NT2/D1 (cell line): ENCODE measurements around the gene ATP1A2.

Source experiments
- YY1 ChIP-seq: IDR thresholded peaks from 2 replicates; pipeline ENCODE4 v1.6.1; 2011; ENCODE audit not compliant: insufficient read length, insufficient read depth
- ZNF274 ChIP-seq: IDR thresholded peaks from 2 replicates; pipeline ENCODE4 v1.6.1; 2011; ENCODE audit warnings: mild to moderate bottlenecking, low read depth, low read length

DNA sequence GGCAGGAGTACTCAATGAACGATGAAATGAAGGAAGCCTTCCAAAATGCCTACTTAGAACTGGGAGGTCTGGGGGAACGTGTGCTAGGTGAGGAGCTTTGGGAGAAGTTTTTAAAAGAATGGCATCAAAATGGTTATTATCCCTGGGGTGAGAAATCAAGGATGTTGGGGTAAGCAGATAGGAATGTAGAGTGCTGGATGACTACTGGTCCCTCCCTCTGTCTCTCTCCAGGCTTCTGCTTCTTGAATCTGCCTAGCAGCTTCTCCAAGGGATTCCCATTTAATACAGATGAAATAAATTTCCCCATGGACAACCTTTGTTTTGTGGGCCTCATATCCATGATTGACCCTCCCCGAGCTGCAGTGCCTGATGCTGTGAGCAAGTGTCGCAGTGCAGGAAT, 55.8 kb downstream of the ATP1A2 start:
- no peak for TF ChIP-seq ZNF274
- TF ChIP-seq YY1: no peak
